ENCODE results near the gene MPRIP.
"Not testable (repeated sequence)": the region's sequence is repeated elsewhere in the genome, so short reads cannot be mapped to it uniquely, and the experiment has no call there.

MPRIP gene

GRCh38 chr17:17132746-17133145 is 90.5 kb downstream of the MPRIP start:
- no peak overlapping the region for H3K27ac ChIP-seq
- no peak for TF ChIP-seq CTCF (conservative IDR thresholded peaks at IDR 0.05)
- TF ChIP-seq ZFX (IDR thresholded peaks at IDR 0.05), result no peak

GRCh38 chr17:17134051-17134956 is 92.0 kb downstream of the MPRIP start:
- no peak for TF ChIP-seq CTCF (conservative IDR thresholded peaks at IDR 0.05)
- no peak for TF ChIP-seq ZFX (IDR thresholded peaks at IDR 0.05)
- no peak overlapping the region for H3K27ac ChIP-seq

GRCh38 chr17:17134957-17135333 is 92.7 kb downstream of the MPRIP start:
- TF ChIP-seq ZFX (IDR thresholded peaks at IDR 0.05) (no peak), CTCF (conservative IDR thresholded peaks at IDR 0.05) (no peak)

GRCh38 chr17:17136221-17136620 is 94.0 kb downstream of the MPRIP start:
- H3K27ac ChIP-seq, result not testable (repeated sequence)

More at GRCh38 chr17:17134957-17135333, 92.7 kb downstream of the MPRIP start:
- H3K27ac ChIP-seq, result no peak overlapping the region

- no peak overlapping the region for H3K27ac ChIP-seq
- TF ChIP-seq ZFX (IDR thresholded peaks at IDR 0.05) (no peak), CTCF (conservative IDR thresholded peaks at IDR 0.05) (no peak)
These were observed 95.7 kb downstream of the MPRIP start for GRCh38 chr17:17137731-17138585.

DNA sequence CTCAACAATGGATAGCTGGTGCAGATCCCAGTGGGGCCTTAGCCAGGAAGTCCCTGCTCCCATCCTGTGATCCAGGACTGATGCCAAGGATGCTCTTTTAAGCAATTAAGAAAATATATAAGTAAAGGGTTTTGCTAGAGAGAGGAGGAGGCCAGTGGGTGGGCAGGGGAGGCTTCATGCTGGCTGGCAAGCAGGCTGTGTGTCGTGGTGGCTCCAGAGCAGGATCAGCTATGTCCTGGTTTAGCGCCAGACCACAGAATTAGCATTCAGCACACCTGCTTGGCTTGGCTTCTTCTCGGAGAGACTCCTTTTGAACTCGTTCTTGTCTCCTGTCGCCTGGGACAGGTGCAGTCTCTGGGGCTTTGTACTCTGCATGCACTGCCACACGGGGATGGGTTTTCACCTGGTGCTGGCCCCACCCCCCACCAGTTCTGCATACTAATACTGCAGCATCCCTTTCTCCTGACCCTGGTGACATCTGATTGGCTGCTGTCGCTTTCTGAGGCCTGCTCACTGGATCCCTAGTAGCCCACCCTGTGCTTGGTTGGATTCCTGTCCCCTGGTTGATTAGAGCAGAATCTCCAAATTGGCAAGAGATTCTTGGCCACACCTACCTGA is 97.8 kb downstream of the MPRIP start:
- TF ChIP-seq ZFX (IDR thresholded peaks at IDR 0.05) (no peak), CTCF (conservative IDR thresholded peaks at IDR 0.05) (no peak)
- no peak overlapping the region for H3K27ac ChIP-seq

DNA sequence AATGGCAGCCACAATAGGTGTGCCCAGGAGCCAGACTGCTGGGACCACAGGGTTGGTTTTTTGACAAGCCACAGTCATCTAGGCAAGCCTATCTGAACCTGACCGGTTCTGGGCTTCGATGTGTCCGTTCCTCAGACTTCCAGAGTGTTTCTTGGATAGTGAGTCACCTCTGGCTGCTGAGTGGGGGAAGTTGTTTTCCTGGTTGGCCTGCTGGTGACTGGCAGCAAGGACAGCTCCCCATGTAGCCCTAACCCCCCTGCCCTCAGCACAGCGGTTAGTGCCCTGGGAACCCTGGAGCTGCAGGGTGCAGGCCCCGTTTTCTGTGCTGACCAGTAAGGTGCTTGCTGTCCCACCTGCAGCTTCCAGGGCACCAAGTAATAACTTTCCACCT is 98.3 kb downstream of the MPRIP start:
- H3K27ac ChIP-seq, result no peak overlapping the region
- no peak for TF ChIP-seq CTCF (conservative IDR thresholded peaks at IDR 0.05)
- TF ChIP-seq ZFX (IDR thresholded peaks at IDR 0.05), result no peak
